Measurements from ENCODE around the gene CACNA1B. TPM values are rescaled to one million over a fixed set of nuclear protein-coding genes. Genes with fewer than 3 reads are reported as not detected.

CACNA1B gene
- total and polyA plus RNA-seq, 9 of the 15 experiments (the other 6 are each of a cell fraction or from before 2014, with no cell fraction given) = 0.01 to 0.04 TPM; not detected in 7

- no peaks in the 10 kb centered on the region for H3K36me3 ChIP-seq (ENCODE audit: control insufficient read depth, insufficient read depth, low read length)
- no peaks in the 10 kb centered on the region for H3K79me2 ChIP-seq (ENCODE audit: control insufficient read depth, insufficient read depth, low read length)
- FAIRE-seq (peak; percentile 40), ATAC-seq (no peak; the same call in 1 of the 3 replicates), DNase-seq (ENCODE audit: extremely low read depth in 1 of 4, low spot score in 3 of 4) (peak in 1 of 4 experiments; percentile 46)
- no peak overlapping the region for H3K4me2 ChIP-seq (ENCODE audit: insufficient read depth, low read length)
- H4K20me1 ChIP-seq (replicated peaks; ENCODE audit: control insufficient read depth, insufficient read depth, low read length) = 0 out of 2 replicates have a peak, but pooled peaks cover 3% of the 10 kb centered on the region
- no peaks in the 10 kb centered on the region for H3K9me1 ChIP-seq (ENCODE audit: control insufficient read depth, insufficient read depth, low read length)
- H3K27ac ChIP-seq (ENCODE audit: extremely low read depth, low read depth, low read length) = no peak overlapping the region
- H3K4me3 ChIP-seq = no peak overlapping the region
- H3K9me3 ChIP-seq (replicated peaks; ENCODE audit: control insufficient read depth, insufficient read depth, low read depth, low read length) = no peaks in the 10 kb centered on the region
- 3% methylated on average over 8 of the region's 8 CpGs for WGBS (ENCODE audit: insufficient coverage, low coverage, missing lambda C conversion rate)
- in situ Hi-C loops (cut with MboI) = no loop called here
- POLR2A ChIA-PET = interaction anchor here (0.9 kb wide), 1 partner anchor 9 kb away, joined by 3 read pairs; no protein-coding TSS in a partner anchor
- H3K4me1 ChIP-seq (replicated peaks in 1 of 2; ENCODE audit: control insufficient read depth in 2 of 2, insufficient read depth in 2 of 2, low read length in 2 of 2) = no peaks in the 10 kb centered on the region; a peak in 1 of 5 replicates
- intact Hi-C loops (cut with micrococcal nuclease) = no loop called here
- CTCF ChIA-PET (ENCODE audit: low intra/inter-chr PET ratio) = no interaction called here
- no peak overlapping the region for H2AFZ ChIP-seq (ENCODE audit: low read depth, low read length)
- no TSS peak for BruUV-seq (replicated peaks)
- H3K9ac ChIP-seq (ENCODE audit: insufficient read depth in 1 of 2, low read depth in 2 of 2, low read length in 2 of 2) = no peak overlapping the region
- H3K27me3 ChIP-seq (ENCODE audit: control insufficient read depth in 2 of 2, insufficient read depth in 2 of 2, low read length in 2 of 2) = peaks cover 8 to 47% of the 10 kb centered on the region in 2 experiments; a peak in 4 of 5 replicates
- TF ChIP-seq TEAD2 (tag; IDR thresholded peaks at IDR 0.05) (no peak), FOSL1 (tag; conservative IDR thresholded peaks at IDR 0.05) (peak; percentile 86), CTBP1 (IDR thresholded peaks at IDR 0.05; ENCODE audit: borderline replicate concordance) (0 out of 2 replicates have a peak, but pooled peaks have one; percentile 13), CTCF (IDR thresholded peaks at IDR 0.05 in 2 of 3, conservative IDR thresholded peaks at IDR 0.05 in 1 of 3; ENCODE audit: insufficient read depth in 2 of 3, low read depth in 1 of 3, low read length in 3 of 3) (0 out of 6 replicates have a peak, but pooled peaks of 1 of the 3 experiments have one; percentile 17), JUN (IDR thresholded peaks at IDR 0.05; ENCODE audit: borderline replicate concordance, low read depth, low read length) (0 out of 2 replicates have a peak, but pooled peaks have one; percentile 15), JUN (CRISPR knock-in tag; IDR thresholded peaks at IDR 0.05; ENCODE audit: borderline replicate concordance) (no peak), GTF2E2 (tag; IDR thresholded peaks at IDR 0.05) (no peak), ESRRA (IDR thresholded peaks at IDR 0.05; ENCODE audit: borderline replicate concordance, low read depth) (no peak), ZNF766 (CRISPR knock-in tag; conservative IDR thresholded peaks at IDR 0.05) (no peak), KLF10 (CRISPR knock-in tag; IDR thresholded peaks at IDR 0.05) (no peak), EGR1 (conservative IDR thresholded peaks at IDR 0.05) (peak; percentile 65), NFIC (IDR thresholded peaks at IDR 0.05) (peak; percentile 48; the same call in 1 of the 2 replicates), VEZF1 (CRISPR knock-in tag; IDR thresholded peaks at IDR 0.05) (no peak), ATF7 (IDR thresholded peaks at IDR 0.05) (peak; percentile 33; the same call in 1 of the 2 replicates), ZNF583 (CRISPR knock-in tag; IDR thresholded peaks at IDR 0.05) (no peak), HDAC1 (IDR thresholded peaks at IDR 0.05) (0 out of 4 replicates have a peak, but pooled peaks of 1 of the 2 experiments have one; percentile 24), SMARCA4 (IDR thresholded peaks at IDR 0.05) (0 out of 2 replicates have a peak, but pooled peaks have one; percentile 20), HLTF (IDR thresholded peaks at IDR 0.05) (no peak), JUND (IDR thresholded peaks at IDR 0.05; ENCODE audit: borderline replicate concordance, low read depth, low read length) (peak; percentile 26; the same call in 1 of the 2 replicates), JUND (tag; IDR thresholded peaks at IDR 0.05; ENCODE audit: borderline replicate concordance, low read depth, low read length) (peak; percentile 37; the same call in 1 of the 3 replicates), ZBTB1 (CRISPR knock-in tag; IDR thresholded peaks at IDR 0.05; ENCODE audit: borderline replicate concordance, low read depth) (no peak)
Observed at GRCh38 chr9:137989999-137990715, 112.6 kb downstream of the CACNA1B start.
